Liver (tissue), 3 donors: ENCODE data around the gene SMYD4.
A peak's percentile ranks its signal among the peaks of the same experiment; 100 is the strongest.

Experiments used
- FOXA1 ChIP-seq: IDR thresholded peaks from 2 replicates; pipeline ENCODE4 v1.6.1; 2016; ENCODE audit warnings: antibody characterized with exemption
- GABPA ChIP-seq, 2 donors: IDR thresholded peaks in 1 of 2; conservative IDR thresholded peaks in 1 of 2; 2 replicates each; pipeline ENCODE4 v1.6.1; 2016; ENCODE audit warnings: antibody characterized with exemption in 2 of 2, mild to moderate bottlenecking in 1 of 2, moderate library complexity in 1 of 2
- MAX ChIP-seq: IDR thresholded peaks from 2 replicates; pipeline ENCODE4 v1.6.1; 2016; ENCODE audit warnings: antibody characterized with exemption
- RAD21 ChIP-seq, 2 donors: IDR thresholded peaks; 2 replicates each; pipeline ENCODE4 v1.6.1; 2016; ENCODE audit warnings: antibody characterized with exemption in 2 of 2, mild to moderate bottlenecking in 2 of 2
- REST ChIP-seq: IDR thresholded peaks from 2 replicates; pipeline ENCODE4 v1.6.1; 2016; ENCODE audit warnings: antibody characterized with exemption, mild to moderate bottlenecking
- RXRA ChIP-seq, 2 donors: IDR thresholded peaks; 2 replicates each; pipeline ENCODE4 v1.6.1; 2017 to 2018; ENCODE audit warnings: antibody characterized with exemption in 2 of 2, mild to moderate bottlenecking in 1 of 2
- SP1 ChIP-seq: IDR thresholded peaks from 2 replicates; pipeline ENCODE4 v1.6.1; 2018; ENCODE audit warnings: antibody characterized with exemption, mild to moderate bottlenecking
- TAF1 ChIP-seq: conservative IDR thresholded peaks from 2 replicates; pipeline ENCODE4 v1.6.1; 2016; ENCODE audit warnings: antibody characterized with exemption, mild to moderate bottlenecking
- YY1 ChIP-seq: IDR thresholded peaks from 2 replicates; pipeline ENCODE4 v1.6.1; 2016; ENCODE audit warnings: antibody characterized with exemption, mild to moderate bottlenecking
- TF ChIP-seq, protein P1 (sequence below): IDR thresholded peaks from 2 replicates; pipeline ENCODE4 v1.6.1; 2016; ENCODE audit warnings: antibody characterized with exemption
- TF ChIP-seq, protein P2 (sequence below): fragments of 150-350 bp; IDR thresholded peaks from 2 replicates; pipeline ENCODE4 v1.5.1; 2017; ENCODE audit warnings: improper control_type of control experiment, low read depth, low read length; ENCODE audit not compliant: missing input control
- donor health status: healthy.
- donor health status: healthy.

DNA sequence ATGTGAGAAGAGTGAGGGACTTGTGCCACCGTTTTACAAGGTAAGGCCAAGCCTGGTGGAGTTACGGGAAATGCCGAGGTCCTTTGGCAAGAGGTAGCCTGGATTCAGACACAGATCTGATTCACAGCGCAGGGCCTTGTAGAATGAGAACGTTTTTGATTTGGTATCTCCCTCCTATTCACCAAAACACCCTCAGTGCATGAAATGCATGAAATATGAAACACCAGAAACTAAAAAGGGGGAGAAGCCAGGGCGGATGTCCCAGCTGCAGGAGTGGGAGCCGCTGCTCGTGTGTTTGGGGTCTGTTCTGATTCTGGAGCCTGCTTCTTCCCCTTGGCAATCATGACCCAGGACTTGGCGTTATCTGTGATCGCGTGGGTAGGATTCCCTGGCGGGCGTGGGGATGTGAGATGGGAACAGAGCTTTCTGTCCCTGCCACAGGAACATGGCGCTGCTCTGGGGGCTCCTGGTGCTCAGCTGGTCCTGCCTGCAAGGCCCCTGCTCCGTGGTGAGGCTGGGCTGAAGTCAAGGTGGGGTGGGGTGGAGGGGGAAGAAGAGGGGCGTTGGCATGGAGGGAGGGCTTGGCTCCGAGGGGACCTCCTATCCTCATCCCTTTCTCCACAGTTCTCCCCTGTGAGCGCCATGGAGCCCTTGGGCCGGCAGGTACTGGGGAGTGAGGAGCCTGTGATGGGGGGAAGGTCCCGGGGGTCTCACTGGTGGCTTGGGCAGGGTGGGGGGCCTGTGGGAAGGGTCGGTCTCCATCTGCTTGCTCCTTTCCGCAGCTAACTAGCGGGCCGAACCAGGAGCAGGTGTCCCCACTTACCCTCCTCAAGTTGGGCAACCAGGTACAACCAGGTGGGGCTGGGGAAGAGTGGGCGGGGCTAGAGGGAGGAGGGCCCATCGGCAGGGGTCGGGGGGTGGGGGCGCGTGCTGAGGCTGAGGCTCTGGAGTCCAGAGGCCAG lies 84.9 kb downstream of the SMYD4 start:
- TF ChIP-seq MAX, result no peak
- TF ChIP-seq, protein P1, sequence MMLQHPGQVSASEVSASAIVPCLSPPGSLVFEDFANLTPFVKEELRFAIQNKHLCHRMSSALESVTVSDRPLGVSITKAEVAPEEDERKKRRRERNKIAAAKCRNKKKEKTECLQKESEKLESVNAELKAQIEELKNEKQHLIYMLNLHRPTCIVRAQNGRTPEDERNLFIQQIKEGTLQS, result no peak
- TF ChIP-seq, protein P2, sequence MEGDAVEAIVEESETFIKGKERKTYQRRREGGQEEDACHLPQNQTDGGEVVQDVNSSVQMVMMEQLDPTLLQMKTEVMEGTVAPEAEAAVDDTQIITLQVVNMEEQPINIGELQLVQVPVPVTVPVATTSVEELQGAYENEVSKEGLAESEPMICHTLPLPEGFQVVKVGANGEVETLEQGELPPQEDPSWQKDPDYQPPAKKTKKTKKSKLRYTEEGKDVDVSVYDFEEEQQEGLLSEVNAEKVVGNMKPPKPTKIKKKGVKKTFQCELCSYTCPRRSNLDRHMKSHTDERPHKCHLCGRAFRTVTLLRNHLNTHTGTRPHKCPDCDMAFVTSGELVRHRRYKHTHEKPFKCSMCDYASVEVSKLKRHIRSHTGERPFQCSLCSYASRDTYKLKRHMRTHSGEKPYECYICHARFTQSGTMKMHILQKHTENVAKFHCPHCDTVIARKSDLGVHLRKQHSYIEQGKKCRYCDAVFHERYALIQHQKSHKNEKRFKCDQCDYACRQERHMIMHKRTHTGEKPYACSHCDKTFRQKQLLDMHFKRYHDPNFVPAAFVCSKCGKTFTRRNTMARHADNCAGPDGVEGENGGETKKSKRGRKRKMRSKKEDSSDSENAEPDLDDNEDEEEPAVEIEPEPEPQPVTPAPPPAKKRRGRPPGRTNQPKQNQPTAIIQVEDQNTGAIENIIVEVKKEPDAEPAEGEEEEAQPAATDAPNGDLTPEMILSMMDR, result no peak
- TF ChIP-seq YY1, result no peak
- TF ChIP-seq FOXA1, result no peak
- TF ChIP-seq REST, result no peak
- peak; percentile 15 for TF ChIP-seq SP1
- TF ChIP-seq GABPA (IDR thresholded peaks at IDR 0.05 in 1 of 2, conservative IDR thresholded peaks at IDR 0.05 in 1 of 2), result no peak
- no peak for TF ChIP-seq TAF1
- no peak for TF ChIP-seq RAD21 (IDR thresholded peaks at IDR 0.05)
- peak; percentile 17 to 51 for TF ChIP-seq RXRA (IDR thresholded peaks at IDR 0.05)
